ENCODE measurements around the gene RAD51B. TPM values are rescaled to one million over a fixed set of nuclear protein-coding genes. Genes with fewer than 3 reads are reported as not detected.

The RAD51B gene
- total RNA-seq (10 to 100 TPM; 23.2 to 70.1 (median 45.0) TPM), polyA plus RNA-seq (10 to 100 TPM; 21.6 to 22.1 TPM)
- long read RNA-seq, donor 1, partial matches to known transcripts = 4 of 36 reads
- long read RNA-seq, donor 1, other reads (novel, unspliced or antisense) = 32 of 36 reads
- long read RNA-seq, donor 2, partial matches to known transcripts = 0 of 1 reads
- long read RNA-seq, donor 2, other reads (novel, unspliced or antisense) = 0 of 1 reads
- long read RNA-seq, donor 3, partial matches to known transcripts = 2 of 10 reads
- long read RNA-seq, donor 3, other reads (novel, unspliced or antisense) = 7 of 10 reads

GRCh38 chr14:67819563-67820421 is at the start of gene RAD51B:
Gene RAD51B (plus strand): TSS chr14:67819779.
- H3K9me3 ChIP-seq = no peaks in the 10 kb centered on the region
- H3K36me3 ChIP-seq = no peaks in the 10 kb centered on the region
- intact Hi-C loops (cut with DNase I) = no loop called here
- peak within 1 kb of the TSS; percentile 51 to 64 for H3K27ac ChIP-seq
- peaks cover 5% of the 10 kb centered on the region for H3K4me1 ChIP-seq (ENCODE audit: insufficient read depth)
- H3K4me3 ChIP-seq = peak within 1 kb of the TSS; percentile 83
- TF ChIP-seq EP300 (IDR thresholded peaks at IDR 0.05) (no peak), POLR2A (IDR thresholded peaks at IDR 0.05) (peak; percentile 28), CTCF (IDR thresholded peaks at IDR 0.05) (no peak)
- H3K27me3 ChIP-seq = no peaks in the 10 kb centered on the region
- peak; percentile 81 to 90 (median 87) for DNase-seq
- WGBS, 3 donors = 0% methylated on average over 30 of the region's 30 CpGs

GRCh38 chr14:67773844-67774377 is 45.7 kb upstream of the RAD51B start:
- no peaks in the 10 kb centered on the region for H3K36me3 ChIP-seq
- H3K27me3 ChIP-seq = no peaks in the 10 kb centered on the region
- H3K4me3 ChIP-seq = no peak overlapping the region
- no peak for DNase-seq
- no peaks in the 10 kb centered on the region for H3K4me1 ChIP-seq (ENCODE audit: insufficient read depth)
- 92 to 94% (median 93%) methylated on average over 5 of the region's 5 CpGs for WGBS, 3 donors
- TF ChIP-seq POLR2A (IDR thresholded peaks at IDR 0.05) (no peak), CTCF (IDR thresholded peaks at IDR 0.05) (no peak), EP300 (IDR thresholded peaks at IDR 0.05) (no peak)
- no peaks in the 10 kb centered on the region for H3K9me3 ChIP-seq
- no peak overlapping the region for H3K27ac ChIP-seq
- intact Hi-C loops (cut with DNase I) = no loop called here

- no peaks in the 10 kb centered on the region for H3K9me3 ChIP-seq
- no peak overlapping the region for H3K4me3 ChIP-seq
- no peaks in the 10 kb centered on the region for H3K4me1 ChIP-seq (ENCODE audit: insufficient read depth)
- TF ChIP-seq CTCF (IDR thresholded peaks at IDR 0.05) (no peak), EP300 (IDR thresholded peaks at IDR 0.05) (no peak), POLR2A (IDR thresholded peaks at IDR 0.05) (no peak)
- no peak overlapping the region for H3K27ac ChIP-seq
- WGBS, 3 donors = 60 to 73% (median 65%) methylated on average over 4 of the region's 4 CpGs
- no peaks in the 10 kb centered on the region for H3K36me3 ChIP-seq
- no peaks in the 10 kb centered on the region for H3K27me3 ChIP-seq
- no peak for DNase-seq
- intact Hi-C loops (cut with DNase I) = no loop called here
Measured at GRCh38 chr14:67776653-67777322, 42.8 kb upstream of the RAD51B start.

GRCh38 chr14:67778792-67779191 is 40.8 kb upstream of the RAD51B start:
- WGBS, 3 donors = 80 to 90% (median 87%) methylated on average over 1 of the region's 1 CpG
- H3K9me3 ChIP-seq = no peaks in the 10 kb centered on the region
- no peaks in the 10 kb centered on the region for H3K4me1 ChIP-seq (ENCODE audit: insufficient read depth)
- H3K27ac ChIP-seq = no peak overlapping the region
- TF ChIP-seq EP300 (IDR thresholded peaks at IDR 0.05) (no peak), CTCF (IDR thresholded peaks at IDR 0.05) (no peak), POLR2A (IDR thresholded peaks at IDR 0.05) (no peak)
- no peaks in the 10 kb centered on the region for H3K36me3 ChIP-seq
- no peak for DNase-seq
- intact Hi-C loops (cut with DNase I) = no loop called here
- H3K27me3 ChIP-seq = no peaks in the 10 kb centered on the region
- no peak overlapping the region for H3K4me3 ChIP-seq

All from ovary (tissue), 10 donors.